Measurements from ENCODE around the gene JPT1.
"Not testable (repeated sequence)": the region's sequence is repeated elsewhere in the genome, so short reads cannot be mapped to it uniquely, and the experiment has no call there.

The JPT1 gene

DNA sequence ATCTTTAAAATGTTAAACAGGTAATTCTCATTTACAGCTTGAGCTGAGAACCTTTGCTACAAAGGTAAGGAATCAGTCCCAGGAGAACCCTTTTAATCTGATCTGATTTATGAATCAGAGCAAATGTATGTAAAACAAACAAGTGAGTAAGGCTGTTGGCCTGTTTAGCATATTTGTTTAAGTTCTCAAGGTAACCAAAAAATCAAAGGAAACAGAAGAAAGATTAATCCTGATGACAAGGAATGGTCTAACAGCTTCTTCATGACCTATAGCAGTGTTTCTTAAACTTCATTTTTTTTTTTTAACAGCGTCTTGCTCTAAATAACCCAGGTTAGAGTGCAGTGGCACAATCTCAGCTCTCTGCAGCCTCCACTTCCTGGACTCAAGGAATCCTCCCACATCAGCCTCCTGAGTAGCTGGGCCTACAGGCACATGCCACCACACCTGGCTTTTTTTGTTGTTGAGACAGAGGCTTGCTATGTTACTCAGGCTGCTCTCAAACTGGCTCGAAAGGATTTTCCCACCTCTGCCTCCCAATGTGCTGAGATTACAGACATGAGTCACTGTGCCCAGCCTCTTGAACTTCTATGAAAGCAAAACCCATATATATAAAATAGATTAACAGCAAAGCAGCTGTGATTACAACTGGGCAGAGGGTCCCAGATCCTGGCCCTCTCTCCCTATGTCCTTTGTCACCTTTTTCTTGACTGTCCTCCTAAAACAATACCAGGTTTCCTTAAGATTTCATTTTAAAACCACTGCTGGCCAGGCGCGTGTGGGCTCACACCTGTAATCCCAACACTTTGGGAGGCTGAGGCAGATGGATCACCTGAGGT is 5.1 kb upstream of the JPT1 start:
- DNase-seq (ENCODE audit: low read depth, low spot score): no peak
- no peak overlapping the region for H3K4me3 ChIP-seq (ENCODE audit: low read length)

DNA sequence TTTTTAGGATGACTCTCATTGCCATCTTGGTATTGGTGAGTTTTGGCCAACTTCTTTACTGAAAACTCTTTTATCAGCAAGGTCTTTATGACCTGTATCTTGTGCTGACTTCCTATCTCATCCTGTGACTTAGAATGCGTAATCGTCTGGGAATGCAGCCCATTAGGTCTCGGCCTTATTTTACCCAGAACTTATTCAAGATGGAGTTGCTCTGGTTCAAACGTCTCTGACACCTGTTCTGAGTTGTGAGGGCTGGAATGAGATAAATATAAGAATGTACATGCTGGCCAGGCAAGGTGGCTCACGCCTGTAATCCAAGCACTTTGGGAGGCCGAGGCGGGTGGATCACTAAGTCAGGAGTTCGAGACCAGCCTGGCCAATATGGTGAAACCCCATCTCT is 4.2 kb upstream of the JPT1 start:
- not testable (repeated sequence) for H3K4me3 ChIP-seq (ENCODE audit: low read length); DNase-seq (ENCODE audit: low read depth, low spot score)

GRCh38 chr17:75155191-75155601 is 884 bp upstream of the JPT1 start:
- H3K4me3 ChIP-seq (ENCODE audit: low read length): no peak overlapping the region
- no peak for DNase-seq (ENCODE audit: low read depth, low spot score)

DNA sequence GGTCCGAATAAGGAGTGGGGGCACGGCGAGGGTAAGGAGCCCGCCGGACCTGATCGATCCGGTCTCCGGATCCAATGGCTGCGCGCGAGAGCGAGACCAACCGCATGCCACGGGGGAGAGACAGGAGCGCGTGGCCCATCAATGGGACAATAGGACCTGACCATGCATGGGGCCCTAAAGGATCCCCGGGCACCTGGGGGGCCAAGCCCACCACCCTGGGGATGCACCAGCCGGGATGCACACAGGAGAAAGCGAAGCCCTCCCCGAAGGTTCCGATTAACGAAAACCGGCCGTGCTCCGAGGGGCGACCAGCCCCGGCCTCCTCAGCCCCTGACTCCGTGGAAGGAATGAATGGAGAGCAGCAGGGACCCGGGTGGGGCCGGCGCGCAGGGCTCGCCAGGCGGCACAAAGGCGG is 525 bp downstream of the JPT1 start:
- no peak for DNase-seq (ENCODE audit: low read depth, low spot score)
- peak overlapping the region; percentile 85 for H3K4me3 ChIP-seq (ENCODE audit: low read length)

DNA sequence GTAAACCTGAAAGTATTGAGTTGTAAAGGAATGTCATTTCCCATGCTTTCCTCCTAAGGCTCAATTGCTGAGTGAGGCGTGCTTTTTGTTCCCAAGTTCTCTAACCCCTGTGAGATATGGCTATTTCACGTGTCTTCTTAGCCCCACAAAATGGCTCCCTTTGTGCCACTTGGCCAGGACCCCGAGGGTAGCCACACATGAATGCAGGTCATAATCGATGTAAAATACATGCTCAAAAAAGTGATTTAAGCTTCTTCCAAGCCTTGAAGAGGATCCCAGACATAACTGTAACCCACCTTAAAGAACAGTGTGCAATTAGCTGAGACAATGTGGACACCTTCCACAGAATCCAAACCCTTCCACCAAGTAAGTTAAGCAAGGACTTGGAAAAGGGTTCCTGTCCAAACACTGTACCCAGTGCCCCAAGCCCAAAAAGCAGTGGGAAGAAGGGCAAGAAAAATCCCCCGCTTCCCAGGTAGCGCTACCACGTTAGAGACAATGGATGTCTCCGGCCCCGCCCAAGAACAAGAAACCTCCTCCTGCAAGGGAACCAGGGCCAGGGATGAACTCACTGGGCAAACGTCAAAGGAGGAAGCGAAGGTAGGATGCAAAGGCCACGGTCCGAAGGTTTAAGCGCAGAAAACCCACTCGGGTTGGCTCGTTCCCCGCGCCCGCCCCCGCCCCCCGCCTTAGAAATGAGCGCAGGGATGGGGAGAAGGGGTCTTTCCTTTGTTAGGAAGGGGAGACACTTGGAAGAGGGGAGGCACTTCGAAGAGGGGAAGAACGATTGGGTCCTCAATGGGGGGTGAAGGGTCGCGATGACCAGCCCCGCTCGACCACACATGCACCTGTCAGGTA is 1.2 kb downstream of the JPT1 start:
- H3K4me3 ChIP-seq (ENCODE audit: low read length): peak overlapping the region; percentile 85
- DNase-seq (ENCODE audit: low read depth, low spot score): no peak

DNA sequence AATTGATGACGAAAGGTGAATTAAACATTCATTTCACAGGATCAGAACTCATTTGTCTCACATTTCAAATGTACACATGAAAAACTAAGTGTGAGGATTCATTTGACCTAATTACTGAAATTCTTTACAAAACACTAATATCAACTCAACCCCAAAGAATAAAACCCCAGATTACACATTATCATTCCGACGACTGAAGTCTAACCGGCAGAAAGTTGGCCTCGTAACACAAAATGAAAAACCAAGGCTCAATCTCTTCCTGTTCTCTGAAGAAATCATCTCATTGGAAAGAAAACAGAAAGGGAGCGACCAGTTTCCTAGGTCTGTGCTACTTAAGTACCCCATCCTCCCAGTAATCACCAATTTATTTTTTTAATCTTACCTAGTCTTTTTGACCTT is 1.8 kb downstream of the JPT1 start:
- no peak for DNase-seq (ENCODE audit: low read depth, low spot score)
- peak overlapping the region; percentile 85 for H3K4me3 ChIP-seq (ENCODE audit: low read length)

GRCh38 chr17:75151930-75152329 is 2.4 kb downstream of the JPT1 start:
- H3K4me3 ChIP-seq (ENCODE audit: low read length): peak overlapping the region; percentile 85; the same call in 1 of the 2 replicates
- DNase-seq (ENCODE audit: low read depth, low spot score): no peak

DNA sequence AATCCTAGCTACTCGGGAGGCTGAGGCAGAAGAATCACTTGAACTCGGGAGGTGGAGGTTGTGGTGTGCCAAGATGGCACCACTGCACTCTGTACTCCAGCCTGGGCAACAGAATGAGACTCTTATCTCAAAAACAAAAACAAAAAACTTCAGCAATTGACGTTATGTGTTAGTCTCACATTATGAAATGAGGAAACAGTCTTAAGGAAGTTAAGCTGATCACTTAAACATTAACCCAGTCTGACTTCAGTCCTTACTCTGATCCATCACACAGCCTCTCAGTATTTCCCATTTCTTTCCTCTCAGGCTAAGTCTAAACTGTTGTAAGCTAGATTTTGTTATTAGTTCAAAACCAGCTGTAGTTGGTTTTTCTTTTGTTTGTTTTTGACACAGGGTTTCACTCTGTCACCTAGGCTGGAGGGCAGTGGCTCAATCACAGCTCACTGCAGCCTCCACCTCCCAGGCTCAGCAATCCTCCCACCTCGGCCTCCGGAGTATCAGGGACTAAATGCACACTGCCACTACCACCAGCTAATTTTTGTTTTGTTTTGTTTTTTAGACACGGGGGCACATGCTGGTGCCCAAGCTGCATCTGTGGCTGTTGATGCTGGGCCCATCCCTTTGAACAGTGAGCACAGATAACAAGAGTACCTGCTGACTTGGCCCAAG is 6.3 kb downstream of the JPT1 start:
- DNase-seq (ENCODE audit: low read depth, low spot score): no peak
- H3K4me3 ChIP-seq (ENCODE audit: low read length): no peak overlapping the region

DNA sequence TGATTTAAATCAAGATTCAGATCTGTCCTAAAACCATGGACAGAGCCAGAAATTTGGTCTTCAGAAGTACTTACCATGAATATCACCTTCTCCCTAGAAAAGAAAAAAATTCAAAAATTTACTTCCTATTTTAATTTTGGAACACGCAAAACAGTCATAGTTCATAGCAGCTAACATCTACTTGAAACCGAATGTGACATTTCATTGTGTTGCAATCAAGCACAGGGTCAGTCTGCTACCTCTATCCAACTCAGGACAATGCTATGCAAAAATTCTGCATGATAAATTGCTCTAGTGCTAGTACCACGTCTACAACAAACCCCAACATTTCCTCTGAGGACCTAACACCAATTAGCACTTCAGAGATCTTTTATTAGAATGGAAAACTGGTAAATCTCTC is 7.7 kb downstream of the JPT1 start:
- no peak for DNase-seq (ENCODE audit: low read depth, low spot score)
- no peak overlapping the region for H3K4me3 ChIP-seq (ENCODE audit: low read length)

DNA sequence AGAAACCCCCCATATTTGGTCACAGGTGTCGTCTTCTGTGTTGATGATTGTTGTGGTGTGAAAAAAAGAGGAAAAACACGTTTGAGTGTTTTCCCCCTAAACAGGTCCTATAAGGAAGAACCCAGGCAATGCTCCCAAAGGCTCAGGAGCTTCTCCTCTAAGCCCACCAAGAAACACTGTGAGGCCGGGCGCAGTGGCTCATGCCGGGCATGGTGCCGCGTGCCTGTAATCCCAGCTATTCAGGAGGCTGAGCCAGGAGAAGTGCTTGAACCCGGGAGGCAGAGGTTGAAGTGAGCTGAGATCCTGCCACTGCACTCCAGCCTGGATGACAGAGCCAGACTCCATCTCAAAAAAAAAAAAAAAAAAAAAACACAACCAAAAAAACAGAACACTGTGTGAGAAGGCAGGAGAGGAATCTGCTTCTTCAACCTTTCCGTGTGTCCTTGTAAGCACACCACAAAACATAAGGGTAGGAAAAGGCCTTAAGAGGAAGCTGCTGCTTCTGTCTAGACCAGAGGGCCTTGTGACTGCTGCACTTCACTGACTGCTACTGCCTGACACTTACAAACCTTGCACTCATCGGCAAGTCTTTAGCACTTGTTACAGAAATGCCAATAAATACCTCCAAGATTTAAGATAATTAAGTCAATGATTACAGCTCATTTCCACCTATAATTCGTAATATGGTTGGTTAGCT is 9.3 kb downstream of the JPT1 start:
- DNase-seq (ENCODE audit: low read depth, low spot score): no peak

DNA sequence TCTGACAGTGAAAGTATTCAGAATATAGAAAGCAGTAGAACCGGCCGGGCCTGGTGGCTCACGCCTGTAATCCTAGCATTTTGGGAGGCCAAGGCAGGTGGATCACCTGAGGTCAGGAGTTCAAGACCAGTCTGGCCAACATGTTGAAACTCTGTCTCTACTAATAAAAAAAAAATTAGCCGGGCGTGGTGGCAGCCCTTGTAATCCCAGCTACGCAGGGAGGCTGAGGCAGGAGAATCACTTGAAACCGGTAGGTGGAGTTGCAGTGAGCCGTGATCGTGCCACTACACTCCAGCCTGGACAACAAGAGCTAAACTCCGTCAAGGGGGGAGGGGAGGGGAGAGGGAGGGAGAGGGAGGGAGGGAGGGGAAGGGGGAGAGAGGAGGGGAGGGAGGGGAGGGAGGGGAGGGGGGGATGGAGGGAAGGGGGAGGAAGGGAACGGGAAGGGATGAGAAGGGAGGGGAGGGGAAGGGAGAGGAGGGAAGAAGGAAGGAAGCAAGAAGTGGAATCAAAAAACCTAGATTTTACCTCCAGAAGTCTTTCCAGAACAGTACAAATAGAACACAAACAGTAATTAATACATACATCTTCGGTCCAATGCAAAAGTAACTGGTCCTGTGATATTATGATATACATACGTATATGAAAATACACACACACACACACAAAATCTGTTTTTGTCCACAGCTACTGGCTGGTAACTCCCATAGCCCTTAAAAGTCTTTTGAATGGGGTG is 11.9 kb downstream of the JPT1 start:
- no peak overlapping the region for H3K4me3 ChIP-seq (ENCODE audit: low read length)
- no peak for DNase-seq (ENCODE audit: low read depth, low spot score)

More for the DNA sequence above, 9.3 kb downstream of the JPT1 start:
- H3K4me3 ChIP-seq (ENCODE audit: low read length): no peak overlapping the region

- DNase-seq (ENCODE audit: low read depth, low spot score): no peak
- H3K4me3 ChIP-seq (ENCODE audit: low read length): no peak overlapping the region
Observed at GRCh38 chr17:75138519-75138918, 15.8 kb downstream of the JPT1 start.

DNA sequence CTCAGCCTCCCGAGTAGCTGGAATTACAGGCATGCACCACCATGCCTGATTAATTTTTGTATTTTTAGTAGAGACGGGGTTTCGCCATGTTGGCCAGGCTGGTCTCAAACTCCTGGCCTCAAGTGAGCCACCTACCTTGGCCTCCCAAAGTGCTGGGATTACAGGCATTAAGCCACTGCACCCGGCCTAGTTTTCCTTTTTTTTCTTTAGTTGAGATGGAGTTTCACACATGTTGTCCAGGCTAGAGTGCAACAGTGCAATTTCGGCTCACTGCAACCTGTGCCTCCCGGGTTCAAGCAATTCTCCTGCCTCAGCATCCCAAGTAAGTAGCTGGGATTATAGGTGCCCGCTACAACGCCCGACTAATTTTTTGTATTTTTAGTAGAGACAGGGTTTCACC is 16.6 kb downstream of the JPT1 start:
- DNase-seq (ENCODE audit: low read depth, low spot score); H3K4me3 ChIP-seq (ENCODE audit: low read length): not testable (repeated sequence)

GRCh38 chr17:75135946-75136345 is 18.4 kb downstream of the JPT1 start:
- no peak for DNase-seq (ENCODE audit: low read depth, low spot score)
- no peak overlapping the region for H3K4me3 ChIP-seq (ENCODE audit: low read length)

GRCh38 chr17:75135452-75135851 is 18.9 kb downstream of the JPT1 start:
- no peak for DNase-seq (ENCODE audit: low read depth, low spot score)
- no peak overlapping the region for H3K4me3 ChIP-seq (ENCODE audit: low read length)

DNA sequence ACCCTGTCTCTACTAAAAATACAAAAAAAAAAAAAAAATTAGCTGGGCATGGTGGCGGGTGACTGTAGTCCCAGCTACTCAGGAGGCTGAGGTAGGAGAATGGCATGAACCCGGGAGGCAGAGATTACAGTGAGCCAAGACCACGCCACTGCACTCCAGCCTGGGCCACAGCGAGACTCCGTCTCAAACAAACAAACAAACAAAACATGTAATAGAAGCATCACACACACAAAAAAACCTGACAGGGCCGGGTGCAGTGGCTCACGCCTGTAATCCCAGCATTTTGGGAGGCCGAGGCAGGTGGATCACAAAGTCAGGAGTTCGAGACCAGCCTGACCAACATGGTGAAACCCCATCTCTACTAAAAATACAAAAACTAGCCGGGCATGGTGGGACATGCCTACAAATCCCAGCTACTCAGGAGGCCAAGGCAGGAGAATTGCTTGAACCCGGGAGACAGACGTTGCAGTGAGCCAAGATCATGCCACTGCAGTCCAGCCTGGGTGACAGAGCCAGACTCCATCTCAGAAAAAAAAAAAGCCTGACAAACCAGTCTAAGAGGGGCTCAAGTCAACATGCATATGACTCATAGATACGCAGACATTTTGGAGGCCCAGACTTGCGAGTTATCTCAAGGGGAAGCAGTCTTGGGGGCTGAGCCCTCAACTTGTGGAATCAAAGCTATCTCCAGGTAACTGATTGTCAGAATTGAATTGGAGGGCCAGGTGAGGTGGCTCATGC is 20.5 kb downstream of the JPT1 start:
- DNase-seq (ENCODE audit: low read depth, low spot score); H3K4me3 ChIP-seq (ENCODE audit: low read length): not testable (repeated sequence)

GRCh38 chr17:75133001-75133400 is 21.3 kb downstream of the JPT1 start:
- no peak for DNase-seq (ENCODE audit: low read depth, low spot score)
- H3K4me3 ChIP-seq (ENCODE audit: low read length): no peak overlapping the region
